HG03354 (cell line): ENCODE data around the gene ITPR2.
"Not testable (repeated sequence)": the region's sequence is repeated elsewhere in the genome, so short reads cannot be mapped to it uniquely, and the experiment has no call there.

Experiments
- ATAC-seq: cut with Tn5 transposase; IDR thresholded peaks from one replicate; pipeline ENCODE4 v1.9.1; 2021; ENCODE audit warnings: mild to moderate bottlenecking; ENCODE audit not compliant: unreplicated experiment, poor library complexity, severe bottlenecking

The ITPR2 gene

DNA sequence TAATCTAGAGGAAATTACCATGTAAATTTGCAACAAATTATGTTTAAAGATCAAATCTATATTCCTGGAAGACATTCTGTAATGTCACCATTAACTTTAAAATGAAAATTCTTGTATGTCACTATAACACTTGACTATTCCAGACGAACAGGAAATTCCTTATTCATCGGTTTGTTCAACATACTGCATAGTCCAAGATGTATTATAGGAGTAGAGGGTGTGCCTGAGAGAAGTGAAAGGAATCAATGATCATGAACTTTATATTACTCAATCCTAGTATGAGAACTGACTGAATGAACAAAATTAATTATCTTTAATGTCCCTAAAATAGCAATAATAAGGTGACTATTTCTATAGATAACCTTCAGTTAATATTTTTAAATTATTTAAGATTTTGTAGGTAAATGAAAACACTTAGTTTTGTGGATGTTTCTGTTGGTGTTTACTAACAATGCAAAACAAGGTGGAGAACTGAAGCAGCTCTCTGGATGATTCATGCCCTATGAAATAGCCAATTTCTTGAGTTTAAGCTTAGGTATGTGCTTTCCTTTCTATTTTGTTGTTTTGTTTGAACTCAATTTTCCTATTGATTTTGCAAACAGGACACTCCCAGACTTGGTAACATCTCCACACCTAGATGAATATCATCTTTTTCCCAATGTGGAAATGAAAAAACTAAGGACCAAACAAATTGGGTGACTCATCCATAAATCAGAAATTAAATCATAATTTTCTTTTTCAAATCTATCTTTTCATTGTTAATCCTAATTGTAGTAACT is 18.2 kb upstream of the ITPR2 start:
- ATAC-seq, result no peak

DNA sequence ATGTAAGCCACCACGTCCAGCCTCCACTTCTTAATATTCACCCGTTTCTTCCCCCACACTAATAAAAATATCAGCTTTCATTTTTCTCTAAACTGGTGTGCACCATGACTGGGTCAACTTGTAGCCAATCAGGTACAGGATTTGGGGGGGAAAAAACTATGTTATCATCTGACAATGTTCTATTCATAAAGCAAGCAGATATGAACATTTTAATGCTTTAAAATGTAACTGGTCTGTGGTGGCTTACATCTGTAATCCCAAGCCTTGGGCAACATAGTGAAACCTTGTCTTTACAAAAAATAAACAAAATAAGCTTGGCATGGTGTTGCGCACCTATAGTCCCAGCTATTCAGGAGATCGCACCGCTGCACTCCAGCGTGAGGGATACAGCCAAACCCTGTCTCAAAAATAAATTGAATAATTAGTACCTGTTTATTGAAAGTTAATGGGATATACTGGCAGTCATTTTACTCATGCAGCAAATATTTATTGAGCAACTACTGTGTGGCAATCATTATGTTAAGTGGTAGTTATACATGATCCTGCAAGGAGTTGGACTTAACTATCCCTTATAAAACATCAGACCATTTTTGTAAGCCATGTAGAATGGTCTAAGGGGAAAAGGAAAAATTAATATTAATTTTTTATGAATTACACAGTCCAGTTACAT is 15.3 kb upstream of the ITPR2 start:
- no peak for ATAC-seq

DNA sequence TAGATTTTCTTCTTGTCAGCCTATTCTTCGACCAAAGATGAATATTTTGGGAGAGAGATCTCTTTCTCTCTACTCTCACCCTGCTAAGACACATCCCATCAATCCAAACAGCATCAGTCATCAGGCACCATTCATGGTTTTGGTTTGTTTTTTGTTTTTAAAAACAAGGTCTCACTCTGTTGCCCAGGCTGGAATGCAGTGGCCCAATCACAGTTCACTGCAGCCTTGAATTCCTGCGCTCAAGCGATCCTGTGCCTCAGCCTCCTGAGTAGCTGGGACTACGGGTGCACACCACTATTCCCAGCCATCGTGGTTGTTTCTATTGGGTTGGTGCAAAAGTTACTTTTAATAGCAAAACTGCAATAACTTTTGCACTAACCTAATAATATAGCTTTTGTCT is 14.4 kb upstream of the ITPR2 start:
- no peak for ATAC-seq

DNA sequence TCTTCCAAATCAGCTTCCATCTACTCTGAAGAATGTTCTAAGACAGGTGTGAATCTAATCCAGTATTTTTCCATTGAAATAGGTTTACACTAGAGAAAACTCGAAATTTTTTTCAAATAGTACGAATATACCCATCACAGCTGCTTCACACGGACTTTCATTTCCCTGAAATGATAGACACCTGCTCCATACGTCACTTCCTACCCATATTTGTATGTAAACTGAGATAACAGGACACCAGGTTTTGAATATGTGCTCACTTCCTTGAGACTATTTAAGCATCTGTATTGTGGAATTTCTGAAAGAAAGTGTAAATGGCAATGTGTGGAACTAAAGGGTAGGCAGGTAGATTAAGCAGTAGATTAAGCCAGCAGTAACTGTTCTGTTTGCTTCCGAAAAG is 13.4 kb upstream of the ITPR2 start:
- ATAC-seq, result peak; percentile 62

DNA sequence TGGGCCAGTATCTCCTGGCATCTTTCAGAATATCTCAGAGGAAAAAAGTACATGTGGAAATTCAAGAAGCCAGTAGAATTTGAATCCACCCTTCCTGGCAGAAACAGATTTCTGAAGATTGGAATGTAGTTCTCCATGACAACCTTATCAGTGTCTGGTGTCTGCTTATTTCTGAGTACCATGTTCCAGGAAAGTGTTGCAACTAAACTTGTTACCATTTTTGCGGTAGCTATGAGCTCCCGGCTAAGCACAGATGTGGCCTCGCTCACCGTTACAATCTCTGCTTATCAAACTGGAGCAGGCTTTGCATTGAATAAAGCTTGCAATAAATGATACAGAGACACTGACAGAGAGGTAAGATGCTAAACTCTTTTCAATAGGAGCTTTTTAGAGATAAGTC is 13.0 kb upstream of the ITPR2 start:
- peak; percentile 25 for ATAC-seq

DNA sequence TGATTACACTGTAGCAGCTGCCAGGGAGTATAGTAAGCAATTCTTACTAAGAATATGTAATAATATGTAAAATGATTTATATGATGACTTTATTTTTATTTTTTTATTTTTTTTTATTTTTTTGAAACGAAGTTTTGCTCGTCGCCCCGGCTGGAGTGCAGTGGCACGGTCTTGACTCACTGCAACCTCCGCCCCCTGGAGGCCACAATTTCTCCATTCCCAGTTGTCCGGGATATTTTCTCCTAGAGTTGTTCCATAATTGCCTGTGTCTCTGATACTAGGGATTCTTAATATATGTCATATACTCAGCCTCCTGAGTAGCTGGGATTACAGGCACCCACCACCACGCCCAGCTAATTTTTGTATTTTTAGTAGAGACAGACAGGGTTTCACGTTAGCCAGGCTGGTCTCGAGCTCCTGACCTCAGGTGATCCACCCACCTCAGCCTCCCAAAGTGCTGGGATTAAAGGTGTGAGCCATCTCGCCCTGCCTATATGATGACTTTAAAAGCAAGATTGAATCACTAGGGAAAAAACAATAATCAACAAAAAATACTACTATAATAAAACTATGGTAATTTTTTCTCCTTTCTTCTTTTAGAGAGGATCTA is 12.2 kb upstream of the ITPR2 start:
- no peak for ATAC-seq

DNA sequence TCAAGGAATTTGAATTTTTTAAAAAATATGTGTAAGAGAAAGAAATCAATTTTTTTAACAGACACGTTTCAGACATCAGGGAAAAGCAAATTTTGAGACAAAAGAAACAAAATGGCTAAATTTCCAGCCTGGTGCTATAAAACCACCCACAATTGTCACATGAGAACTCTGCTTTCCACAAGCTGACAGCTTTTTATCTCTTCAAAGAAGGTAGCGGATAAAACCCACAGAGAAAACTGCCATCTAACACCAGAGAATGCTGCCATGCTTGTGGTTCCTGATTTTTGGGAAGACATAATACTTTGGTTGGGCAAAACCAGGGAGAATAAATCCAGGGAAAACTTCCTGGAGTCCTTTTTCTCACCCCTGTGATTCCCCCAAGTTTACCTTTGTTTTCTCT is 10.3 kb upstream of the ITPR2 start:
- ATAC-seq, result no peak

DNA sequence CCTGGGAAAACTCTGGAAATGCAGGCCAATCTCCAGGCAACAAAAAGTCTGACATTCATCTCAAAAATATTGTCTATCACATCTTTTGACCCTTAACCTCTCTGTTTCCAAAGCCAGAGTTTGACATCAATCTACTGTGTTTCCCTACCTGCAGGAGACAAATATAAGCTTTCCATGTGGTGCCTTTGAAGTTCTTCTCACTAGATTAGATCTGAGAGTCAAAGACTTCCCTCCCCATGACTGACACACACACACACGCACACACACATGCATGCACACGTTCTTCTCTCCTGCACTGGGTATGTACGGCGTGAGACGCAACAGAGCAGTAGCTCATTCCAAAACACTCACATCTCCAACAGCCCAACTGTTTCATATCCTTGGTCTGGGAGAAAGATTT is 8.1 kb upstream of the ITPR2 start:
- no peak for ATAC-seq

DNA sequence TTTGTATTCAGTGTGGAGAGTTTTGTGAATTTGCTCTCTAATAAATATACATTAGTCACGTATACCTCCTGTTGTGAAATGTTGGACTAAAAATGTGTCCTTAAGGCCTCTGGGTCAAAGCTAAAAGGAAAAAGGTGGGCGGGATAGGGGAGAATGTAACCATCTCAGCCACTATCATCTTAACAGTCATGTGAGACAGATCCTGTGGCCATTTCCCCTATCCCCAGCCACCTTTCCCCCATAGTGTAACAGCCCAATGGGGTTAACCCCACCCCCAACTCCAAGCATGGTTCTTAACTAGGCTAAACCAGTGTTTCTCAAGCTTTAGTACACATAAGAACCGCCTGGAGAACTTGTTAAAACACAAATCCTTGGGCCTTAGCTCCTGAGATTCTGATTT is 6.5 kb upstream of the ITPR2 start:
- ATAC-seq, result no peak

DNA sequence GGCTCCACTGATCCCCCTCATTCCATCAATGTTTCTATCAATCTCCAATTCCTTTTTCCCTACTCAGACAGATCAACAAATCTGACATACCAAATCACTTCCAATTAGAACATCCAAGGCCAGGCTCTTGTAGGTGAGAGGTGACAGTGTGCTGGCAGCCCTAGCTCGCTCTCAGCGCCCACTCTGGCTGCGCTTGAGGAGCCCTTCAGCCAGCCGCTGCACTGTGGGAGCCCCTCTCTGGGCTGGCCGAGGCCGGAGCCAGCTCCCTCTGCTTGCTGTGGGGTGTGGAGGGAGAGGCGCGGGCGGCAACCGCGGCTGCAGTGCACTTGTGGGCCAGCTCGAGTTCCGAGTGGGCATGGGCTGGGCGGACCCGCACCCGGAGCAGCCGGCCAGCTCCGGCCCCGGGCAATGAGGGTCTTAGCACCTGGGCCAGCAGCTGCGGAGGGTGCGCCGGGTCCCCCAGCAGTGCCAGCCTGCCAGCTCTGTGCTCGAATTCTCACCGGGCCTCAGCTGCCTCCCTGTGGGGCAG is 6.0 kb upstream of the ITPR2 start:
- ATAC-seq, result no peak

DNA sequence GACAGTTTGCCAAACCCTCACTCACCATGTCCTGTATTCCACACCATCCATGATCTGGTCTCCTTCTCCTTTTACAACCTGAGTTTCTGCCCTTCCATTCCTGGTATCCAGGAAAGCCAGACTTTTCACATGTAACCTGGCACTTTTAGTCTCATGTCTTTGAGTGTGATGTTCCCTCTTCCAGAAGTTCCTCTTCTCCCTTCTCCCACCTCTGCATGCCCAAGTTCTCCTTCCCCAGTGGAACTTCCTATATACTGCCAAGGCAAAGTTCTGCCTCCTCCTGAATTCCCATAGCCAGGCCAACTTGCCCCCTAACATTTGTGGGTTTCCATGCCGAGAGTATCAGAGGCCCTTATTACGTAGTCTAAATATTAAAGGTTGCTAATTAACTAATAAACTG is 3.2 kb upstream of the ITPR2 start:
- no peak for ATAC-seq

DNA sequence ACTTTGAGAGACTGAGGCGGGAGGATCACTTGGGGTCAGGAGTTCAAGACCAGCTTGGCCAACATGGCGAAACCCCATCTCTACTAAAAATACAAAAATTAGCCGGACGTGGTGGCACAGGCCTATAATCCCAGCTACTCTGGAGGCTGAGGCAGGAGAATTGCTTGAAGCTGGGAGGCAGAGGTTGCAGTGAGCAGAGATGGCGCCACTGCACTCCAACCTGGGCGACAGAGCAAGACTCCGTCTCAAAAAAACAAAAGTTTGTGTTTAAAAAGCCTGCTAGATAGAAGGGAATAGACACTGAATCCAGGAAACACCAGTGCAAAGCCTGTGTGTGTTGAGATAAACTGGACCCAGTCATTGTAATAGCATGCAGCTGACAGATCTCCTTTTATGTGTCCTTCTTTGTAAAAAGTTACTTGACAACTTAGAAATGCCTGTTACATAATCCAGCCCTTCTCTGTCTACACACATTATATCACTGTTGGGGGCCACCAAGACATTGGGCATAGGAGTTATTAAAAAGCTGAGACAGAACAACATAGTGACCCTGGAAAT is 1.6 kb upstream of the ITPR2 start:
- ATAC-seq, result not testable (repeated sequence)

DNA sequence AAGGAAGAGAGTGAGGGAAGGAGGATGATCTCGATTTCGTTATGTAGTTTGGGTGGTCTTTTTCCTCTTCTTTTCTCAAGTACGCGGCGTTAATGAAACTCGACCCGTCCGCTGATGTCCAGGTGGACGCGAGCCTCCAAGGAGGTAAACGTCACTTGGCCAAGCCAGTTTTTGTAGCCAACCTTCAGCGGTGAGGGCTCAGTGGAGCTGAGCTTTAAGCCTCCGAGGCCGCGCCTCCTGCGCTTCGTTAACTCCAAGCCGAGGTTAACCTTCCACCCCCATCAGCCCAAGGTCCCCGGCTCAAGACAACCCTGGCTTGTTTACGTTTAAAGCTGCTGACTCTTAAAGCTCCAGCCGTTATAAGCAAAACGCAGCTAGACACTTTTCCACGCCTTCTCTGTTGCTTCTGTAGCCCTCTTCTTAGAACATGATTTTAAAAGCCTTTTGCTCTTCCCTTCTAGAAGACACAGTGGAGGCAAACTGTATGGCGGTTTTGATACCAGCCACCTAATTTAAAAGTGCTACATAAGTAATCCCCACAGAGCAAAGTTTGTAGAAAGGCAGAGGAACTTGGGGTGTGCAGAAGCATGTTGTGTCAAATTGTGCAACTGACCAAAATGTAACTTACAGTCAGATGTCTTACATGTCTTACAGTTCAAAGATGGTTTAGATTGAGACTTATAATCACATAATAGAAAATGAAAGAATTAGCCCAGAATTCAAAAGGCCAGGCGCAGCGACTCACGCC is 923 bp upstream of the ITPR2 start:
- peak; percentile 38 for ATAC-seq

DNA sequence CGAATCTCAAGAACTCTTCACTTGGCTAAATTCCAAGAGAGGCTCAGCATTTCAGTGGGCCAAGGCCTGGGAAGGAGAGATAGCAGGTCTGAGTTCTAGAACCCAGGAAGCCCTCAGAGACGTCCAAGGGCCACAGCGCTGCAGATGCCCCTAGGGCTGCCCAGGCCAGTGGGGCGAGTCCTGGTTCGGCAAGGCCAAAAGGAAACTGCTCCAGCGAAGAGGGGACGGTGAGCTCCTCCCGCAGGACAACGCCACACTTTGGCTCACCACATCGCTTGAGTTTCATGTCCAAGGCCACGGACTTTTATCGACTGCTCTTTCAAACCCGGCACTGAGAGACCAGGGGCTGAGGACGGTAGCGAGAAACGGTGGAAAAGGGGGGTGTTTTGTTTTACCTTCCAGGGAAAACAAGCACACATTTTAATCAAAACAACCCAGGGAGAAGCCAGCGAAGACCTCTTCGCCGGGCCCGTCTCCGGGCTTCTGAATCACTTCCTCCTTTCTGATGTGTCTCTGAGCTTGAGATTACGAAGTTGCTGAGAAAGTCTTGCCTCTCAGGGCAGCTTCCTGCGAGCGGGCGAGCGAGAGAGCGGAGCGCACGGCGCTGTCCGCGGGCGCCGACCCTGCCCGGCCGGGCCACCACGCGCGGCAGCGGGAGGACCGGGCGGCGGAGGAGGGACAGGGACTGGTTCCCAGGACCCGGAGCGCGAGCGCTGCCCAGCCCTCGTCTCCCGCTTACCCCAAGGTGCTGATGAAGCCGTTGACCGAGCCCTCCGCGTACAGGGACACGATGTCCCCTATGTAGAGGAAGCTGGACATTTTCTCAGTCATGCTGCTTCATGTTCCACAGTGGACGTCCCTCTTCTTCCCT is 808 bp downstream of the ITPR2 start:
- peak; percentile 56 for ATAC-seq

DNA sequence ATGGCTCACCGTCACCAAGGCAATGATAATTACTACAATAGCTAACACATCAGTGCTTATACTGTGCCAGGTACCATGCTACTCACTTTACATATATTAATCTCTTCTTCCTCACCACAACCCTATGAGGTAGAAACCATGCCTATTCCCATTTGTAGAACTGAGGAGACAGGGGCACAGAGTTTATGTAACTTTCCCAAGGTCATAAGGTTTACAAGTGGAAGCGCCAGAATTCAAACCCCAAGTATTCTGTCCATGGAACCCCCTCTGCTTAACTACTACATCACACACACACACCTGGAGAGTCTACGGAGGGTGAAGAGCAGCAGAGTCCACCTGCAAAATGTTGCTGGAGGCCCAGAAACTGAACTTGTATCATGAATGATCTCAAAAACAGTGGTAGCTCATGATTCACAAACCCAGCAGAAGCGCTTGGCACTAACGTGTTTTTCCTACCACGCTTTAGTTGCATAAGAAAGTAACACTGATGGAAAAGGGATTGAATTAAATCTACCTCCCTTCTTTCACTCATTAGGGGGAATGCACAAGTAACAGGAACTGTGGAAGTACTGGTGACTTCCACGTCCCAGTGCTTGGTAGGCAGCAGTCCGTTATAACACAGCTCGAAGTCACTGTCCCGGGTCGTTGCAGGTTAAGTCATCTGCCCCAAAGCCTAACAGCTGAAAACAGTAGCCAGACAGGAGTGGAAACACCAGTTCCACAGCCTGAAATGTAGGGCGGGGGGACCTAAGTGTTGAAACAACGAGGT is 2.0 kb downstream of the ITPR2 start:
- ATAC-seq, result no peak

DNA sequence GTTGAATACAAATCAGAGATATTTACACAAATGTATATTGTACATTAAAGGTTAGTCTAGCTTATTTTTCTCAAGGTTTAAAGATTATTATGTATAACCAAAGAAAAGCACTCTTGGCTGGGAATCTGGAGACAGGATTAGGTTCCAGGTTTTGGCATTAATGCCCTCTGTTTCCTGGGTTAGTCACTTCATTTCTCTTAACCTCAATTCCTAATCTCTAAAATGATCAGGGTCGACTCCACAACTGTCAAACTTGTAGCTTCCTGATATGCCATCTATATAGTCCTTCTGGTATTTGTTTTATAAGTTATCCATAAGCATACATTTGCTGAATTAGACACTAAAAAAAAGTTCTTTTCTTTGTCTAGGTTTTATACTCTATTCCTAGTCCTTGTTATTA is 2.6 kb downstream of the ITPR2 start:
- ATAC-seq, result no peak

DNA sequence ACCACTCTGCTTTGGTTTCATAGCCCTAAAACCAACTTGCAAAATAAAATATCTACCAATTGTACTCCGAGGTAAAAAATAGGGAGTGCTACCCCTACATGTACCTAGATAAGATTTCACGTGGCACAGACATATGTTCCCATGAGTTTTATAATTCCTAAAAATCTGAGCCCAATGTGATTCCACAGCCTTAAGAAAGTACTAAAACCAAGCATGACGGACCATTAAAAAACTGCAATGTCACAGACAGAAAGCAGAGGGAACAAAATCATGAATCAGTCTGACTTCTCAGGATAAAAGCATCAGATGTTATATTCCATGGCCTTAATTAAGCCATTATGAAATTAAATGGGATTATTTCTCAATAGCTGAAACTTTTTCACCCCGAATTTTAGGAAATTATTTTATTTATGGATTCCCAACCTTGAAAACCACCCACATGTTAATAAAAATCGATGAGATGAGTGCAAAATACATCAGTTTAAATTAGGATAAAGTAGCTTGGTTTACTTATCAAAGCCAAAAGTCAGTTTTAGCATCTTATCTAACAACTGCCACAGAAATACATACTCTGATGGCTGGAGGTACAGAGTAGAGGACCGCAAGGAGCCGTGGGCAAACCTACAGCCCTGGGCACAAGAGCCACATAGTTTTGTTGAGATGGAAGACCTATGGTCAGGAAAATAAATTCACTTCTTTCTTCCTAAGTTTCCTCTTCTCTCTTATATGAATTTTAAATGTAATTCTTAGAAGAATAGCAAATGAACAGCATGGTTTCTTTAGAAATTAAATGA is 4.5 kb downstream of the ITPR2 start:
- ATAC-seq, result no peak

DNA sequence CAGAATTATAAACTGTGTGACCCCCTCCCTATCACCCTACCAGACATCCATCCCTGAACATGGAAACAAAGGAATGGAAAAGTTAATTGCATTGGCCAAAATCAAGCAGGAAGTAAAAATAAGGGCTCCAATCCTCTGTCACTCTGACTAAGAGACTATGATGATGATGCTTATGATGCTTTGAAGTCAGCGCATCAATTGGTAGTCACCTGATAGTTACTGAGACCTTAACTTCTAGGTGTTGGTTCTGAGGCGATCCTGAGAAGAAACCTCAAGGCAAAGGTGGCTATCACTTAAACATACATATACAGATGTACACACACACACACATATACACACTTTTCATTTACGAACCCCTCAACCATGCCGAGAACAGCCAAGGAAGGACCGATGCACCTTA is 6.6 kb downstream of the ITPR2 start:
- no peak for ATAC-seq
